HEK293 (cell line): ENCODE data around the gene JPH2.

Source experiments
- CTCF ChIA-PET: fragments of 350-600 bp; formaldehyde crosslinking; extraction: SDS; loops from one replicate; lab custom pipeline; 2021; ENCODE audit warnings: antibody characterized with exemption; lab: Yijun Ruan, JAX
- POLR2A ChIA-PET: fragments of 300-600 bp; formaldehyde crosslinking; extraction: SDS; loops from one replicate; lab custom pipeline; 2020; ENCODE audit warnings: antibody characterized with exemption, inconsistent platforms; lab: Yijun Ruan, JAX
- H3K27ac ChIP-seq: fragments of 200-500 bp; sonication (Bioruptor generic); 2 replicates; pipeline ENCODE4 v1.5.1; 2014; ENCODE audit warnings: low read depth, low read length, control low read depth, inconsistent platforms; ENCODE audit errors: extremely low read depth
- H3K36me3 ChIP-seq, 2 experiments: fragments of 200-500 bp in 1 of 2; sonication (Bioruptor generic) in 1 of 2; 1 replicate in 1 of 2; 2 replicates in 1 of 2; pipeline ENCODE4 v1.5.1; 2014 to 2017; ENCODE audit warnings: inconsistent platforms in 2 of 2, low read length in 2 of 2; ENCODE audit not compliant: control insufficient read depth in 2 of 2, insufficient read depth in 1 of 2
- H3K4me1 ChIP-seq: fragments of 200-500 bp; sonication (Bioruptor generic); 2 replicates; pipeline ENCODE4 v1.5.1; 2014; ENCODE audit warnings: mild to moderate bottlenecking, low read length, inconsistent platforms; ENCODE audit not compliant: control insufficient read depth, insufficient read depth
- H3K4me3 ChIP-seq: 2 replicates; pipeline ENCODE4 v1.5.1; 2011; ENCODE audit warnings: low read depth, mild to moderate bottlenecking, control low read depth, low read length, moderate library complexity
- H3K9me3 ChIP-seq: fragments of 200-500 bp; sonication (Bioruptor generic); 2 replicates; pipeline ENCODE4 v1.5.1; 2014; ENCODE audit warnings: low read depth, low read length, inconsistent platforms; ENCODE audit not compliant: control insufficient read depth, insufficient read depth
- ZBTB17 ChIP-seq: fragments of 450-650 bp; formaldehyde crosslinking; IDR thresholded peaks from 2 replicates; pipeline ENCODE4 v1.5.1; 2016; ENCODE audit warnings: missing biosample characterization, missing genetic modification characterization
- ZNF426 ChIP-seq: fragments of 450-650 bp; formaldehyde crosslinking; IDR thresholded peaks from 2 replicates; pipeline ENCODE4 v1.5.1; 2017; ENCODE audit warnings: missing biosample characterization, missing genetic modification characterization, mild to moderate bottlenecking, inconsistent platforms, moderate library complexity

JPH2 gene

DNA sequence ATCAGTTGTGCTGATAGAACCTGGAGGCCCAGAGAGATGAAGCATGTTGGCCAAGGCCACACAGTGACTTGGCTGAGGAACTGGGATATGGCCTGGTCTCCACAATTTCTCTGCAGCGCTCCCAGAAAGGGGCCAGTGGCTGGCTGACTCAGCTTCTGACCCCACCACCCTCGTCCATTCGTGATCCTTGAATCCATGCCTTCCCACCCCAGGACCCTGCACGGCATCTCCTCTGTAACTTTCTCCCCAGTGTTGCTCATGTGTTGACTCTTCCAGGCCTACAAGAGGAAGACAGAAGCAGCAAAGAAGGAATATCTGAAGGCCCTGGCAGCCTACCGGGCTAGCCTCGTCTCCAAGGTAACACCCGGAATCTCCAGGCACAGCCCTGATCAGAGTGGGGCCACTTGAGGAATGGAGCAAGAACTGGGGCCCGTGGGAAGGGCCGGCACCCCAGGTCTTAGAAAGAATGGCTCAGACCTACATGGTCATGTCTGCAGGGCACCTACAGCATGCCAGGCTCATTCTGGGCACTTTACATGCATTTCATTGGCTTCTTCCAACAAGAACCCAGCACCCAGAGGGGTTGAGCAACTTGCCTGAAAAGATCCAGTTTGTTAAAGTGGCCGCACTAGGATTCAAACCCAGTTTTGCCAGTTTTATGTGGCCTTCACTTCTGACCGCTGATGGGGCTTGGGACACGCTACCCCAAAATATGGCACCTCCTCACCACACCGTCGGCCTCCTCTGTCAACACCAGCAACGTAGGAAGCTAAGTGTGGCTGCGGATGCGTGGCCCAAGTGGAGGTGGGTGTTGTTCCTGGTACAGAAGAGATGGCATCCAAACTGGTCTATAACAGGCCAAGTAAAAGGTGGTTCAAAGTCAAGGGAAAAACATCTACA lies 122.2 kb downstream of the JPH2 start:
- ChIA-PET CTCF (interaction anchor here (0.7 kb wide), 1 partner anchor 70 kb away, joined by 3 read pairs; no protein-coding TSS in a partner anchor), POLR2A (no interaction called here)
- no peaks in the 10 kb centered on the region for H3K9me3 ChIP-seq
- TF ChIP-seq ZNF426 (tag by site-specific recombination) (no peak), ZBTB17 (tag by site-specific recombination) (no peak)
- H3K4me3 ChIP-seq: no peak overlapping the region
- no peaks in the 10 kb centered on the region for H3K4me1 ChIP-seq
- no peaks in the 10 kb centered on the region for H3K36me3 ChIP-seq
- H3K27ac ChIP-seq: no peak overlapping the region
